Naive thymus-derived CD8-positive, alpha-beta T cell (primary cell): ENCODE measurements around the gene PIGV. TPM values are rescaled to one million over a fixed set of nuclear protein-coding genes. Genes with fewer than 3 reads are reported as not detected.
A peak's percentile ranks its signal among the peaks of the same experiment; 100 is the strongest.

Experiments used
- ATAC-seq, 2 donors: fragments of 150-1000 bp; cut with Tn5 transposase in 1 of 2; sonication (Bioruptor Pico), chemical (Tn5 transposase) in 1 of 2; 1 replicate in 1 of 2; 2 replicates in 1 of 2; pipeline ENCODE4 v1.10.0; 2021; ENCODE audit warnings: mild to moderate bottlenecking in 2 of 2, moderate library complexity in 2 of 2
- POLR2A ChIA-PET: fragments of 350-600 bp; sonication (Branson Sonifier 250); formaldehyde crosslinking; loops from one replicate; lab custom pipeline; 2021; ENCODE audit warnings: antibody characterized with exemption; lab: Charles Lee
- DNase-seq, 10 donors: peaks; one replicate each; pipeline versions ENCODE4 v3.0.0 to v3.0.0-alpha.2; 2020 to 2022
- H3K27ac Mint-ChIP-seq, 10 donors: one replicate each; pipeline ENCODE4 v1.8.0; 2020 to 2022; ENCODE audit warnings: mild to moderate bottlenecking in 10 of 10, mixed read lengths in 10 of 10, moderate library complexity in 4 of 10, inconsistent platforms in 1 of 10
- H3K27me3 Mint-ChIP-seq, 5 donors: one replicate each; pipeline ENCODE4 v1.8.0; 2021 to 2022; ENCODE audit warnings: mixed read lengths in 5 of 5
- H3K36me3 Mint-ChIP-seq, 3 donors: one replicate each; pipeline ENCODE4 v1.8.0; 2020 to 2022; ENCODE audit warnings: mixed read lengths in 3 of 3, mild to moderate bottlenecking in 2 of 3, inconsistent platforms in 1 of 3
- H3K4me1 Mint-ChIP-seq, 4 donors: one replicate each; pipeline ENCODE4 v1.8.0; 2021 to 2022; ENCODE audit warnings: mixed read lengths in 4 of 4
- H3K4me3 Mint-ChIP-seq, 10 donors: one replicate each; pipeline ENCODE4 v1.8.0; 2020 to 2022; ENCODE audit warnings: mild to moderate bottlenecking in 10 of 10, mixed read lengths in 10 of 10, moderate library complexity in 6 of 10, inconsistent platforms in 1 of 10
- H3K9me3 Mint-ChIP-seq, 9 donors: one replicate each; pipeline ENCODE4 v1.8.0; 2020 to 2022; ENCODE audit warnings: mixed read lengths in 9 of 9, mild to moderate bottlenecking in 3 of 9, inconsistent platforms in 1 of 9, moderate library complexity in 1 of 9
- polyA plus RNA-seq, 3 donors: library from polyadenylated mRNA; unstranded; fragments of 300-500 nt; fragmentation: Illumina TruSeq; gene quantifications; one replicate each; pipeline ENCODE4 v1.2.3, GENCODE V29; 2021
- total RNA-seq, 8 experiments: library from RNA in 2 of 8; stranded (reverse) in 2 of 8; gene quantifications; one replicate each; pipeline ENCODE4 v1.2.3 and lab custom pipeline; 2021 to 2026

The PIGV gene
- total and polyA plus RNA-seq, 5 experiments from 2014 or later = 8.2 to 27.2 (median 14.4) TPM

- POLR2A ChIA-PET = interaction anchor here (1.0 to 1.1 kb wide), 2 partner anchors 16 to 64 kb away, joined by 4 to 5 read pairs; partner anchors contain the start of gene GPN2
- H3K4me1 Mint-ChIP-seq = peaks cover 35 to 66% (median 62%) of the 10 kb centered on the region in 4 donors
- peak; percentile 88 to 89 for ATAC-seq
- peaks cover 0 to 7% (median 0%) of the 10 kb centered on the region in 3 donors for H3K36me3 Mint-ChIP-seq
- no peaks in the 10 kb centered on the region for H3K9me3 Mint-ChIP-seq
- H3K27ac Mint-ChIP-seq = peak within 1 kb of the TSS; percentile 93 to 100 (median 97)
- H3K4me3 Mint-ChIP-seq = peak within 1 kb of the TSS; percentile 91 to 97 (median 94)
- peak; percentile 48 to 80 (median 74) for DNase-seq
- H3K27me3 Mint-ChIP-seq = no peaks in the 10 kb centered on the region
These were observed 38.7 kb downstream of the PIGV start, which contains the start of gene ZDHHC18 for GRCh38 chr1:26826261-26827105. Gene ZDHHC18 (plus strand): TSS chr1:26826688. CDS start chr1:26826805, 117 bp downstream.

- Mint-ChIP-seq H3K9me3 (no peaks in the 10 kb centered on the region), H3K4me1 (peaks cover 40 to 72% (median 68%) of the 10 kb centered on the region in 4 donors), H3K27ac (peak overlapping the region; percentile 84 to 100 (median 97)), H3K4me3 (peak overlapping the region; percentile 91 to 96 (median 94)), H3K36me3 (peaks cover 0 to 8% (median 0%) of the 10 kb centered on the region in 3 donors), H3K27me3 (no peaks in the 10 kb centered on the region)
- POLR2A ChIA-PET = interaction anchor here (0.7 to 1.1 kb wide), 2 partner anchors 63 to 279 kb away, joined by 3 to 4 read pairs; partner anchors contain the start of gene GPN2
- no peak for DNase-seq
- ATAC-seq = no peak
These were observed 39.4 kb downstream of the PIGV start for GRCh38 chr1:26827106-26827604.

- Mint-ChIP-seq H3K4me3 (peak overlapping the region; percentile 91 to 96 (median 94)), H3K27ac (peak overlapping the region; percentile 84 to 100 (median 97)), H3K9me3 (no peaks in the 10 kb centered on the region), H3K27me3 (no peaks in the 10 kb centered on the region), H3K36me3 (peaks cover 0 to 13% (median 0%) of the 10 kb centered on the region in 3 donors), H3K4me1 (peaks cover 45 to 75% (median 72%) of the 10 kb centered on the region in 4 donors)
- DNase-seq (no peak), ATAC-seq (no peak)
- POLR2A ChIA-PET = interaction anchor here (0.7 to 0.9 kb wide), 2 partner anchors 10 to 280 kb away, joined by 3 read pairs; no protein-coding TSS in a partner anchor
These were observed 39.9 kb downstream of the PIGV start for GRCh38 chr1:26827663-26828062.

GRCh38 chr1:26828411-26828991 is 40.8 kb downstream of the PIGV start:
- H3K36me3 Mint-ChIP-seq = peaks cover 0 to 19% (median 0%) of the 10 kb centered on the region in 3 donors
- no peak for ATAC-seq
- peak overlapping the region; percentile 84 to 100 (median 98) for H3K27ac Mint-ChIP-seq
- DNase-seq = peak in 1 of 10 donors; percentile 33
- H3K4me3 Mint-ChIP-seq = peak overlapping the region; percentile 91 to 96 (median 94)
- H3K9me3 Mint-ChIP-seq = no peaks in the 10 kb centered on the region
- H3K4me1 Mint-ChIP-seq = peaks cover 50 to 76% (median 74%) of the 10 kb centered on the region in 4 donors
- POLR2A ChIA-PET = interaction anchor here (0.9 kb wide), 3 partner anchors 9 to 136 kb away, joined by 3 to 4 read pairs (median 3); no protein-coding TSS in a partner anchor
- H3K27me3 Mint-ChIP-seq = peaks cover 0 to under 1% (median 0%) of the 10 kb centered on the region in 5 donors

GRCh38 chr1:26829184-26829911 is 41.6 kb downstream of the PIGV start:
- H3K27ac Mint-ChIP-seq = peak overlapping the region; percentile 84 to 100 (median 98)
- DNase-seq (no peak), ATAC-seq (no peak)
- POLR2A ChIA-PET = interaction anchor here (1.3 kb wide), 1 partner anchor 21 kb away, joined by 3 read pairs; no protein-coding TSS in a partner anchor
- peaks cover 0 to 2% (median 0%) of the 10 kb centered on the region in 5 donors for H3K27me3 Mint-ChIP-seq
- peaks cover 0 to 21% (median 0%) of the 10 kb centered on the region in 3 donors for H3K36me3 Mint-ChIP-seq
- H3K4me3 Mint-ChIP-seq = peak overlapping the region; percentile 91 to 96 (median 94)
- H3K4me1 Mint-ChIP-seq = peaks cover 57 to 84% (median 82%) of the 10 kb centered on the region in 4 donors
- no peaks in the 10 kb centered on the region for H3K9me3 Mint-ChIP-seq

GRCh38 chr1:26831059-26831458 is 43.3 kb downstream of the PIGV start:
- POLR2A ChIA-PET = interaction anchor here (0.5 to 3.0 kb wide), 3 partner anchors 11 to 34 kb away, joined by 3 to 28 read pairs (median 4); no protein-coding TSS in a partner anchor
- Mint-ChIP-seq H3K27ac (peak overlapping the region; percentile 94 to 100 (median 98)), H3K4me3 (peak overlapping the region in 4 of 10 donors; percentile 1 to 65 (median 16))

GRCh38 chr1:26831546-26832248 is 43.9 kb downstream of the PIGV start:
- Mint-ChIP-seq H3K27ac (peak overlapping the region; percentile 97 to 100 (median 99)), H3K4me3 (peak overlapping the region in 5 of 10 donors; percentile 19 to 81 (median 30)), H3K27me3 (peaks cover 0 to 2% (median 0%) of the 10 kb centered on the region in 5 donors), H3K36me3 (peaks cover 0 to 45% (median 3%) of the 10 kb centered on the region in 3 donors), H3K4me1 (peaks cover 55 to 81% (median 80%) of the 10 kb centered on the region in 4 donors), H3K9me3 (no peaks in the 10 kb centered on the region)
- DNase-seq = no peak
- no peak for ATAC-seq
- POLR2A ChIA-PET = interaction anchor here (2.9 to 3.0 kb wide), 2 partner anchors 11 to 43 kb away, joined by 16 to 28 read pairs; partner anchors contain the start of gene PIGV

More at GRCh38 chr1:26831059-26831458, 43.3 kb downstream of the PIGV start:
- H3K36me3 Mint-ChIP-seq = peaks cover 0 to 38% (median 3%) of the 10 kb centered on the region in 3 donors
- DNase-seq = no peak
- H3K9me3 Mint-ChIP-seq = no peaks in the 10 kb centered on the region
- H3K4me1 Mint-ChIP-seq = peaks cover 56 to 82% (median 80%) of the 10 kb centered on the region in 4 donors
- no peak for ATAC-seq
- peaks cover 0 to 2% (median 0%) of the 10 kb centered on the region in 5 donors for H3K27me3 Mint-ChIP-seq

GRCh38 chr1:26832249-26832960 is 44.7 kb downstream of the PIGV start:
- Mint-ChIP-seq H3K4me3 (peak overlapping the region in 8 of 10 donors; percentile 32 to 90 (median 82)), H3K36me3 (peaks cover 0 to 45% (median 3%) of the 10 kb centered on the region in 3 donors), H3K27ac (peak overlapping the region; percentile 97 to 100 (median 99)), H3K9me3 (no peaks in the 10 kb centered on the region), H3K27me3 (peaks cover 0 to 2% (median 0%) of the 10 kb centered on the region in 5 donors), H3K4me1 (peaks cover 53 to 79% (median 77%) of the 10 kb centered on the region in 4 donors)
- POLR2A ChIA-PET = interaction anchor here (0.5 to 3.0 kb wide), 4 partner anchors 12 to 44 kb away, joined by 3 to 28 read pairs (median 15); partner anchors contain the start of gene PIGV
- DNase-seq = no peak
- ATAC-seq = no peak

- H3K4me3 Mint-ChIP-seq = peak overlapping the region; percentile 69 to 90 (median 81)
- ATAC-seq = peak; percentile 97 to 98
- H3K9me3 Mint-ChIP-seq = no peaks in the 10 kb centered on the region
- POLR2A ChIA-PET = interaction anchor here (0.5 to 3.0 kb wide), 19 partner anchors 9 to 334 kb away, joined by 3 to 28 read pairs (median 4); partner anchors contain the start of genes GPATCH3, NUDC and PIGV
- H3K27me3 Mint-ChIP-seq = peaks cover 0 to 2% (median 0%) of the 10 kb centered on the region in 5 donors
- peaks cover 0 to 58% (median 3%) of the 10 kb centered on the region in 3 donors for H3K36me3 Mint-ChIP-seq
- peak overlapping the region; percentile 97 to 100 (median 99) for H3K27ac Mint-ChIP-seq
- DNase-seq = peak; percentile 74 to 94 (median 90)
- peaks cover 42 to 71% (median 69%) of the 10 kb centered on the region in 4 donors for H3K4me1 Mint-ChIP-seq
These were observed 46.0 kb downstream of the PIGV start for GRCh38 chr1:26833432-26834405.
